Fibroblast of lung (primary cell): Measurements from ENCODE around the gene FANCF. TPM values are rescaled to one million over a fixed set of nuclear protein-coding genes. Genes with fewer than 3 reads are reported as not detected.

Source experiments
- DNase-seq, 2 donors: peaks; one replicate each; pipeline versions ENCODE4 v3.0.0 to v3.0.0-alpha.2; 2010; ENCODE audit warnings: low read depth in 2 of 2
- H2AFZ ChIP-seq: 2 replicates; pipeline ENCODE4 v1.5.1; 2012; ENCODE audit warnings: low read length, control low read depth, inconsistent platforms
- H3K27ac ChIP-seq: 2 replicates; pipeline ENCODE4 v1.5.1; 2011; ENCODE audit warnings: low read length, control low read depth; ENCODE audit not compliant: insufficient read depth
- H3K27me3 ChIP-seq: 2 replicates; pipeline ENCODE4 v1.5.1; 2011; ENCODE audit warnings: mild to moderate bottlenecking, low read length; ENCODE audit not compliant: control insufficient read depth, insufficient read depth
- H3K36me3 ChIP-seq: 2 replicates; pipeline ENCODE4 v1.5.1; 2011; ENCODE audit warnings: low read length; ENCODE audit not compliant: control insufficient read depth, insufficient read depth
- H3K4me1 ChIP-seq: 2 replicates; pipeline ENCODE4 v1.5.1; 2011; ENCODE audit warnings: low read length; ENCODE audit not compliant: control insufficient read depth, insufficient read depth; ENCODE audit errors: extremely low read depth
- H3K4me2 ChIP-seq: 2 replicates; pipeline ENCODE4 v1.5.1; 2011; ENCODE audit warnings: low read length, control low read depth; ENCODE audit not compliant: insufficient read depth; ENCODE audit errors: extremely low read depth
- H3K4me3 ChIP-seq, 4 experiments: fragments of 200-600 bp in 1 of 4; sonication (generic) in 1 of 4; replicated peaks in 1 of 4; 2 replicates each; pipeline ENCODE4 v1.5.1; 2011 to 2016; ENCODE audit warnings: low read length in 4 of 4, low read depth in 3 of 4, mild to moderate bottlenecking in 3 of 4, control low read depth in 2 of 4, inconsistent platforms in 1 of 4, mixed read lengths in 1 of 4; ENCODE audit not compliant: insufficient read depth in 1 of 4; ENCODE audit errors: control extremely low read depth in 1 of 4
- H3K79me2 ChIP-seq: 2 replicates; pipeline ENCODE4 v1.5.1; 2012; ENCODE audit warnings: mild to moderate bottlenecking, low read length, inconsistent platforms; ENCODE audit not compliant: control insufficient read depth, insufficient read depth
- H3K9ac ChIP-seq: 2 replicates; pipeline ENCODE4 v1.5.1; 2011; ENCODE audit warnings: mild to moderate bottlenecking, low read length, control low read depth; ENCODE audit not compliant: insufficient read depth
- H3K9me3 ChIP-seq: 2 replicates; pipeline ENCODE4 v1.5.1; 2012; ENCODE audit warnings: low read depth, low read length; ENCODE audit not compliant: control insufficient read depth, insufficient read depth
- H4K20me1 ChIP-seq: 2 replicates; pipeline ENCODE4 v1.5.1; 2011; ENCODE audit warnings: low read length; ENCODE audit not compliant: control insufficient read depth, insufficient read depth; ENCODE audit errors: extremely low read depth
- CTCF ChIP-seq, 2 donors: IDR thresholded peaks in 1 of 2; conservative IDR thresholded peaks in 1 of 2; 1 replicate in 1 of 2; 2 replicates in 1 of 2; pipeline ENCODE4 v1.5.1; 2011 to 2012; ENCODE audit warnings: low read length in 2 of 2, control low read depth in 1 of 2, inconsistent platforms in 1 of 2, low read depth in 1 of 2, mild to moderate bottlenecking in 1 of 2
- EZH2 ChIP-seq: IDR thresholded peaks from 2 replicates; pipeline ENCODE4 v1.5.1; 2012; ENCODE audit warnings: low read length, control low read depth, mild to moderate bottlenecking; ENCODE audit errors: missing control alignments
- polyA plus RNA-seq, 2 donors: library from polyadenylated mRNA; depleted of rRNA in 1 of 2; stranded (reverse) in 1 of 2; unstranded in 1 of 2; fragments of >200 nt; gene quantifications; 2 replicates each; pipeline ENCODE4 v1.2.1, GENCODE V29; 2011 to 2012; ENCODE audit warnings: missing spikeins in 1 of 2
- total RNA-seq: library from RNA; depleted of rRNA; stranded (reverse); fragments of >200 nt; gene quantifications from 2 replicates; pipeline ENCODE4 v1.2.1, GENCODE V29; 2014

Gene FANCF
- total and polyA plus RNA-seq, 2 donors (not counting 1 experiment from before 2014, with no cell fraction given): 4.9 to 15.9 TPM

DNA sequence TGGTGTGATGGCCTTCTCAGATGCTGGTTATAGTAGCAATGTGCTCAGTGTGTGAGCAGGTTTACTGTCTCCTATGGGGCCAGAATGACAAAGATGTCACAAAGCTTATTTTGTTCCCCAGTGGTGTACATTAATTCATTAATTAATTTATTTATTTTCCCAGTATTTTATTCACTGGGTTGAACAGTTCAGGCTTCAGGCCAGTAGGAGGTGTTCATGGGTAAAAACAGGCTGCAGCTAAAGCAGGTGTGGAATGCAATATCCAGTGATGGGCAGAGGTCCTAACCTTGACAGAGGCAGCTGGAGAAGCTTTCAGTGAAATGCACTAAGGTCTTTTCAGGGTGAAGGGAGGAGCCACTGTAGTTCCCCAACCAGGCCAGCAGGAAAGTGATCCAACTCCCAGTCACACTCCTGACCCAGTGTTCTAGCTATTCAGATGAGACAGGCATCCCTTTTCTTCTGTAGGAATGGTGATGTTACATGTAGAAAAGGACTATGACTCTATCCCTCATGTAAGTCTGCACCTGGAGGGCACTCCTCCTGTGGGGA is 7.8 kb upstream of the FANCF start:
- no peaks in the 10 kb centered on the region for H3K79me2 ChIP-seq
- H3K27ac ChIP-seq: no peak overlapping the region
- no peaks in the 10 kb centered on the region for H3K27me3 ChIP-seq
- H3K4me2 ChIP-seq: no peak overlapping the region
- no peak for TF ChIP-seq EZH2
- no peak for TF ChIP-seq CTCF (conservative IDR thresholded peaks at IDR 0.05 in 1 of 2, IDR thresholded peaks at IDR 0.05 in 1 of 2; ENCODE audit: low read depth in 1 of 2, low read length in 2 of 2)
- no peak for DNase-seq
- H3K4me1 ChIP-seq: no peaks in the 10 kb centered on the region
- H3K36me3 ChIP-seq: no peaks in the 10 kb centered on the region
- no peak overlapping the region for H3K4me3 ChIP-seq
- H3K9me3 ChIP-seq: no peaks in the 10 kb centered on the region
- no peak overlapping the region for H3K9ac ChIP-seq
- no peak overlapping the region for H2AFZ ChIP-seq
- no peaks in the 10 kb centered on the region for H4K20me1 ChIP-seq

DNA sequence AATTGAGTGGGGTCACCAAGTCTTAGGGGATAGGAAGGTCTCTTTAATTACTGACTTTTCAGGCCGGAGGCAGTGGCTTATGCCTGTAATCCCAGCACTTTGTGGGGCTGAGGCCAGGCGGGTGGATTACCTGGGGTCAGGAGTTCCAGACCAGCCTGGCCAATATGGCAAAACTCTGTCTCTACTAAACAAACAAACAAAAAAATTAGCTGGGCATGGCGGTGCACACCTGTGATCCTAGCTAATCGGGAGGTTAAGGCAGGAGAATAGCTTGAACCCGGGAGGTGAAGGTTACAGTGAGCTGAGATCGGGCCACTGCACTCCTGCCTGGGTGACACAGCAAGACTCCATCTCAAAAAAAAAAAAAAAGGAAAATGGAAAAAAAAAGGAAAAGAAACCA is 1.8 kb upstream of the FANCF start:
- Histone ChIP-seq H3K4me1 (peaks cover 2% of the 10 kb centered on the region), H3K36me3 (no peaks in the 10 kb centered on the region), H4K20me1 (no peaks in the 10 kb centered on the region), H3K9ac (no peak overlapping the region), H3K4me2 (no peak overlapping the region), H3K27me3 (no peaks in the 10 kb centered on the region), H3K4me3 (no peak overlapping the region), H3K27ac (no peak overlapping the region), H3K79me2 (peaks cover 6% of the 10 kb centered on the region), H3K9me3 (no peaks in the 10 kb centered on the region), H2AFZ (no peak overlapping the region)
- no peak for TF ChIP-seq EZH2
- no peak for DNase-seq

- Histone ChIP-seq H3K9me3 (no peaks in the 10 kb centered on the region), H3K27ac (no peak overlapping the region), H2AFZ (peak overlapping the region; percentile 94), H3K4me2 (peak overlapping the region; percentile 51), H3K4me1 (peaks cover 2% of the 10 kb centered on the region), H4K20me1 (no peaks in the 10 kb centered on the region), H3K9ac (no peak overlapping the region), H3K4me3 (peak overlapping the region in 2 of 4 experiments; percentile 90 to 95), H3K27me3 (no peaks in the 10 kb centered on the region), H3K36me3 (no peaks in the 10 kb centered on the region), H3K79me2 (peaks cover 6% of the 10 kb centered on the region)
- DNase-seq: no peak
- TF ChIP-seq CTCF (conservative IDR thresholded peaks at IDR 0.05 in 1 of 2, IDR thresholded peaks at IDR 0.05 in 1 of 2; ENCODE audit: low read depth in 1 of 2, low read length in 2 of 2) (no peak), EZH2 (no peak)
These were observed 1.1 kb upstream of the FANCF start for GRCh38 chr11:22626573-22627239.
